G401.6 (cell line): ENCODE data around the gene DMRTC2.

Experiments
- FAIRE-seq: peaks from 2 replicates; lab custom pipeline; 2012; peaks lifted over from hg19 to GRCh38; lab: Jason Lieb, UNC

The DMRTC2 gene

DNA sequence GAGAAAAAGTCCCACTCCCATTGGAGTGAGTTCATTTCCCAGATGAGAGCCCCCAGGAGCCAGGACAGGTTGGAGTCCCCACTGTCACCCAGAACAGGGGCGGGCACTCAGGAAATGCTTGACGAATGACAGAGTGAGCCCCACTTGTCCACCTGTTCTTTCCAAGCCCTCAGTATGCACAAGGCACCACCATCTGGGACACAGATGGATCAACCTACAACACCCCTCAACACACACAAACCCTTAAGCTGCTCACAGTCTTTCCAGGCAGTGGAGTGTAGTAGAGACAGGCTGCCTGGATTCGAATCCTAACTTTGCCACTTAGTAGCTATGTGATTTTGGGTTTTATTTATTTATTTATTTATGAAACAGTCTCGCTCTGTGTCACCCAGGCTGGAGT is 46.1 kb downstream of the DMRTC2 start:
- FAIRE-seq, result no peak

DNA sequence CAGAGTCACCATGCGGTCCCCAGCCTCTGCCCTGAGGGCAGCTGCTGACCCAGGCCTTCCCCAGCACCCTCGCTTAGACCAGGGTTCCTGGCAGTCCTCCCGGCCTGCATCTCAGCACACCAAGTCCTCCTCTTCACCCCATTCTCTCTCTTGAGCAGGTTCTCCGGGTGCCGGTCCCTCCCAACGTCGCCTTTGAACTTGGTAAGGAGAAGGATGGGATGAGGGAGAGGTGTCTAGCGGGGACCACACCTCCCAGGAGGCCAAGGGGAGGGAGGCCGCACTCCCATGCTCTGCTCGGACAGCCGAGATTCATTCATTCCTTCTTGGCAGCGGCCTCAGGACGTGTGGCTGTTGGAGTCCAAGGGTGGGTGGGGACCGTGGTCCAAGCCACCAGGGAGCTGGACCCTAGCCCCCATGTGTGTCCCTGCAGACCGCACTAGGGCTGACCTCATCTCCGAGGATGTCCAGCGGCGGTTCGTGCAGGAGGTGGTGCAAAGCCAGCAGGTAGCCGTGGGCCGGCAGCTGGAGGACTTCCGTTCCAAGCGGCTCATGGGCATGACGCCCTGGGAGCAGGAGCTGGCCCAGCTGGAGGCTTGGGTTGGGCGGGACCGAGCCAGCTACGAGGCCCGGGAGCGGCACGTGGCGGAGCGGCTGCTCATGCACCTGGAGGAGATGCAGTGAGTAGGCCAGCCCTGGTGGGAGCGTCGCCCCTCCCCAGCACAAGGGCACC is 47.5 kb downstream of the DMRTC2 start:
- no peak for FAIRE-seq

DNA sequence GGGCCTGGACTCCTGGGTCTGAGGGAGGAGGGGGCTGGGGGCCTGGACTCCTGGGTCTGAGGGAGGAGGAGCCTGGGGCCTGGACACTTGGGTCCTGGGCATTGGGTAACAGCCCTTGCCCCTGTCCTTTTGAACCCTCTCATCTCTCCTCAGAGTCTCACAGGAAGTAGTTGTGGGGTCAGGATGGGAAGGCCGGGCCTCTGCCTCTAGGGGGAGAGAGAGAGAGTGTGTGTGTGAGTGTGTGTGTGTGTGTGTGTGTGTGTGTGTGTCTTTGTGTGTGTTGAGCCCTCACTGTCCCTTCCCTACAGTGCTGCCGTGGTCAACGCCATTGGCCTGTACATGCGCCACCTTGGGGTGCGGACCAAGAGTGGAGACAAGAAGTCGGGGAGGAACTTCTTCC is 49.1 kb downstream of the DMRTC2 start:
- no peak for FAIRE-seq

DNA sequence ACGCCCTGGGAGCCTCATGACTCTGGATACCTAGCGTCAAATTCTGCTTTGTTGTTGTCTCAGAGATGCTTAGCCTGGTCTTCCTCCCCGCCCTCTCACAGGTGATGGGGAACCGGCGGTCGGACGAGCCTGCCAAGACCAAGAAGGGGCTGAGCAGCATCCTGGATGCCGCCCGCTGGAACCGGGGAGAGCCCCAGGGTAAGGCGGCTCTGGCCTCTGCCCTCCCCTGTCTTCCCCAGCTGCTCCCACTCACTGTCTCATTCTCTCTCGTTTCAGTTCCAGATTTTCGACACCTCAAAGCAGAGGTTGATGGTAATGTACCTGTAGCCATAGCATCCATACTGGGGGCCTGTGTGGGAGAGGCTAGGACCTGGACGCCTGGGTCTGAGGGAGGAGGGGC is 49.5 kb downstream of the DMRTC2 start:
- no peak for FAIRE-seq

DNA sequence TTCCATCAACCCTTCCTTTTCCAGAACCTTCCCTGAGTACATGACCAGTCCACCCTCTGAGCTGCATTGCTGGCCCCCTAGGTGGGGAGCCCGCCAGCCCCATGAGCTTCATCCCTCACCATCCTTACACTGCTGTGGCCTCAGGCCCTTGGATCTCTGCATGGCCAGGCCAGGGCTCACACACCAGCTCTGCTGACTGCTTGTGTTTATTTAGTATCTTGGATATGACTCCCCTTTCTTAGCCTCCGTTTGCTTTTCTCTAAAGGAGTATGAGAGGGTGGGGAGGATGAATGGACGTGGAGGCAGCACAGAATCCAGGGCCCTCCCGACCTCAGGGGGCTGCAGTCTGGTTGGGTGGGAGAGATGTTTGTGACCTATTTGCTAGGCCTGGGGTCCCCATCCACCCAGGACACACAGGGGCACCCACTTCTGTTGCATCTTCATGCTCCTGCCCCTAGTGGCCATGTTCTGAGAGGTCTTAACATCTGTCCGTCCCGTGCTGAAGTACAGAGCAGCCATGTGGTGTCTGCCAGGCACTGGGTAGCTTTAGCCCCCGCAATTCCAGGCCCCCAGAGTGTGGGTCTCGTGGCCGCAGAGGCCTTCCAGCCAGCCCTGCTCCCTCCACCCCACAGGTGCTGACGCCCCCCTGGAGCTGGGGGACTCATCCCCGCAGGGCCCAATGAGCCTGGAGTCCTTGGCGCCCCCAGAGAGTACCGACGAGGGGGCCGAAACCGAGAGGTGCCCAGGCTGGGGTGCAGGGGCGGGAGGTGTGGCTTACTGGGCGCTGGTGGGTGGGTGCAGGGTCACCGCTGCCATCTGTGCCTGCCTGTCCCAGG is 51.1 kb downstream of the DMRTC2 start:
- no peak for FAIRE-seq

DNA sequence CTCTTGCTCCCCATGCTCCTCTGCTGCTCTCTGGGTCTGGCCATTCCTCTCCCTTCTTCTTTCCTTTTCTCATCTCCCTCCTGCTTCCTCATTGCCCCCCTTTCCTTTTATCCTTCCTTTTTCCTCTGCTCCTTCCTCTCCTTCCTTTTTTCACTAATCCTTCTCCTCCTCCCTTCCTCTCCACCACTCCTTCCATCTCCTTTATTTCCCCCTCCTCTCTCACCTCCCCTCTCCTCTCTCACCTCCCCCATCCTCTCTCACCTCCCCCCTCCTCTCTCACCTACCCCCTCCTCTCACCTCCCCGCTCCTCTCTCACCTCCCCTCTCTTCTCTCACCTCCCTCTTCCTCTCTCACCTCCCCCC is 51.7 kb downstream of the DMRTC2 start:
- no peak for FAIRE-seq

DNA sequence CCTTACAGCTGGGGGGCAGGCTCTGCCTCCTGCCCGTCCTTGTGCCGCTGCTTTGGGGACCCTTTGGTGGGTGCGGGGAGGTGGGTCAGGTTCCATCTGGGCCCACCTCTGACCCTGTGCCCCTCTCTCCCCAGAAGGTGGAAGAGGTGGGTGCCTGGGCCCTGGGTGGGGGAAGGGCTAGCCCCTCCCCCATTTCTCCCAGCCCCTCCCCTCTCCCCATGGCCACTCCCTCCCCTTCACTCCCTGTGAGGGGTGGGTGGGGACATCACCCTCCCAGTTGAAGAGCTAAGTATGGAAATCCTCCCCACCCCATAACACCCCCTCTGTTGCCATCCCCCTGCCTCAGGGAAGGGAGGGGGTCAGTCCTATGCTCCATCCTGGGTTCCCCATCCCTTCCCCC is 52.3 kb downstream of the DMRTC2 start:
- no peak for FAIRE-seq

DNA sequence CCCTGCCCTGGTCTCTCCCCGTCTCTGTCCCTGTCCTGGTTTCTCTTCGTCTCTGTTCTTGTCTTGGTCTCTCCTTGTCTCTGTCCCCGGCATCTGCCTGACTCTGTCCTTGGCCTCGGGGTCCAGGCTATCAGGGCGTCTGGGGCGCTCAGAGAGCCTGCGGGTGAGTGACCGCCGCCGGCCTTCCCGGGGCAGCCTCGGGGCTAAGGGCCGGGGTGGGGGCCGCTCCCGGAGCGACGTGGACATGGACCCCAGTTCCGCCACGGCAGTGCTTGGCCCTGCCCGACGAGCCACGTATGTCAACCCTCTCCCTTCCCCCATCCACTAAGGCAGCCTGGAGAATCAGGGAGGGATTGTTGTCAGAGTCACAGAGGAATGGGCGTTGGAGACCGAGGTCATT is 53.0 kb downstream of the DMRTC2 start:
- FAIRE-seq, result no peak

DNA sequence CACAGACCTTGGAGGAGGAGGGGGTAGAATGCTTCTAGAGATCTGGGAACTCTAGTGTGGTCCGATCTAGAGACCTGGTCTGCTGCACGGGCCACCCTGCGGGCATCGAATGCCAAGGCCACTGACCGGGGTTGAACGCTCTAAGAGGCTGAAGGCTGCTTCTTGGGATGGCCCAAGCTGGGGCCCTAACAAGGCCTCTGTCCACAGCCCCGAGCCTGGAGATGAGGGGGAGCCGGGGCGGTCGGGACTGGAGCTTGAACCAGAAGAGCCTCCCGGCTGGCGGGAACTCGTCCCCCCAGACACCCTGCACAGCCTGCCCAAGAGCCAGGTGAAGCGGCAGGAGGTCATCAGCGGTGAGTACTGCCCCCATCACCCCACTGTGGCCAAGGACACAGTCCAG is 53.4 kb downstream of the DMRTC2 start:
- no peak for FAIRE-seq
